Anterior cingulate cortex (tissue), 58 donors: Measurements from ENCODE around the gene GFRA4.

Experiments
- DNase-seq, 58 donors: peaks; one replicate each; lab custom pipeline; 2025; lab: John Stamatoyannopoulos, UW

The GFRA4 gene

GRCh38 chr20:3696745-3697587 lies 33.8 kb upstream of the GFRA4 start:
- DNase-seq: no peak

GRCh38 chr20:3696200-3696599 lies 33.0 kb upstream of the GFRA4 start:
- DNase-seq: no peak

GRCh38 chr20:3694864-3695263 lies 31.7 kb upstream of the GFRA4 start:
- DNase-seq: no peak

GRCh38 chr20:3693376-3693775 lies 30.2 kb upstream of the GFRA4 start:
- DNase-seq: no peak

GRCh38 chr20:3692706-3693294 lies 29.6 kb upstream of the GFRA4 start:
- DNase-seq: no peak

- DNase-seq: no peak
Observed at GRCh38 chr20:3691897-3692296, 28.7 kb upstream of the GFRA4 start.

- DNase-seq: no peak
Observed at GRCh38 chr20:3691306-3691705, 28.1 kb upstream of the GFRA4 start.

GRCh38 chr20:3690413-3690812 lies 27.2 kb upstream of the GFRA4 start:
- DNase-seq: no peak

- DNase-seq: no peak
Observed at GRCh38 chr20:3689978-3690377, 26.8 kb upstream of the GFRA4 start.

- DNase-seq: peak in 15 of 58 donors; percentile 4 to 39 (median 19)
Observed at GRCh38 chr20:3687655-3688054, 24.5 kb upstream of the GFRA4 start.

GRCh38 chr20:3686867-3687321 lies 23.7 kb upstream of the GFRA4 start:
- peak in 46 of 58 donors; percentile 6 to 84 (median 46) for DNase-seq

GRCh38 chr20:3686421-3686820 lies 23.2 kb upstream of the GFRA4 start:
- DNase-seq: no peak

- no peak for DNase-seq
Observed at GRCh38 chr20:3685341-3685740, 22.1 kb upstream of the GFRA4 start.

GRCh38 chr20:3681931-3682781 lies 19.0 kb upstream of the GFRA4 start, which contains the start of gene ADAM33:
ADAM33 (minus strand) TSS chr20:3682010; CDS start chr20:3682004, 6 bp downstream.
- no peak for DNase-seq

GRCh38 chr20:3681352-3681930 lies 18.2 kb upstream of the GFRA4 start:
- DNase-seq: no peak

- DNase-seq: no peak
Observed at GRCh38 chr20:3680701-3681351, 17.6 kb upstream of the GFRA4 start.

- DNase-seq: peak in 3 of 58 donors; percentile 7 to 19 (median 14)
Observed at GRCh38 chr20:3679749-3680700, 16.8 kb upstream of the GFRA4 start.

- DNase-seq: no peak
Observed at GRCh38 chr20:3678856-3679720, 15.9 kb upstream of the GFRA4 start.
